Type B pancreatic cell (in vitro differentiated cells): Measurements from ENCODE around the gene ARHGAP31. TPM values are rescaled to one million over a fixed set of nuclear protein-coding genes. Genes with fewer than 3 reads are reported as not detected.

Source experiments
- DNase-seq: peaks from one replicate; pipeline ENCODE4 v3.0.0; 2021; ENCODE audit warnings: mixed read lengths; ENCODE audit not compliant: unreplicated experiment; ENCODE audit errors: extremely low spot score
- H3K27ac Mint-ChIP-seq: 2 replicates; pipeline ENCODE4 v1.8.0; 2021; ENCODE audit warnings: mild to moderate bottlenecking, mixed read lengths
- H3K27me3 Mint-ChIP-seq: 2 replicates; pipeline ENCODE4 v1.8.0; 2021; ENCODE audit warnings: mixed read lengths
- H3K36me3 Mint-ChIP-seq: 2 replicates; pipeline ENCODE4 v1.8.0; 2021; ENCODE audit warnings: mixed read lengths
- H3K4me1 Mint-ChIP-seq: one replicate; pipeline ENCODE4 v1.8.0; 2021; ENCODE audit warnings: mixed read lengths; ENCODE audit not compliant: unreplicated experiment
- H3K4me3 Mint-ChIP-seq: 2 replicates; pipeline ENCODE4 v1.8.0; 2021; ENCODE audit warnings: mild to moderate bottlenecking, mixed read lengths
- H3K9me3 Mint-ChIP-seq: 2 replicates; pipeline ENCODE4 v1.8.0; 2021; ENCODE audit warnings: mixed read lengths
- CTCF ChIP-seq: fragments of 200-600 bp; sonication (generic); conservative IDR thresholded peaks from 2 replicates; pipeline ENCODE4 v1.5.0; 2021; ENCODE audit warnings: antibody characterized with exemption, mild to moderate bottlenecking
- long read RNA-seq: library from polyadenylated mRNA; unstranded; transcript quantifications from one replicate; pipeline ENCODE4 v2.0.0, GENCODE V29; 2020
- total RNA-seq: library from RNA; stranded (reverse); gene quantifications from 2 replicates; pipeline ENCODE4 v1.2.1, GENCODE V29; 2021; ENCODE audit warnings: low replicate concordance

The ARHGAP31 gene
- 4.1 and 17.3 TPM in 2 replicates for total RNA-seq
- long read RNA-seq, partial matches to known transcripts, result 0 of 2 reads
- long read RNA-seq, other reads (novel, unspliced or antisense), result 2 of 2 reads

- peak within 1 kb of the TSS; percentile 91 for H3K4me3 Mint-ChIP-seq
- no peaks in the 10 kb centered on the region for H3K36me3 Mint-ChIP-seq
- TF ChIP-seq CTCF, result no peak
- H3K4me1 Mint-ChIP-seq, result peaks cover 37% of the 10 kb centered on the region
- peaks cover 10% of the 10 kb centered on the region for H3K27me3 Mint-ChIP-seq
- no peak for DNase-seq
- peak within 1 kb of the TSS; percentile 83 for H3K27ac Mint-ChIP-seq
- no peaks in the 10 kb centered on the region for H3K9me3 Mint-ChIP-seq
Measured at GRCh38 chr3:119293871-119294695, at the start of gene ARHGAP31. Gene ARHGAP31, plus strand, starts transcription at chr3:119294383. Its CDS starts 522 bp downstream, at chr3:119294905.

GRCh38 chr3:119245778-119246177 is 48.4 kb upstream of the ARHGAP31 start:
- Mint-ChIP-seq H3K9me3 (peaks cover 5% of the 10 kb centered on the region), H3K27ac (no peak overlapping the region), H3K27me3 (no peaks in the 10 kb centered on the region), H3K36me3 (no peaks in the 10 kb centered on the region), H3K4me1 (no peaks in the 10 kb centered on the region), H3K4me3 (no peak overlapping the region)
- DNase-seq, result no peak
- no peak for TF ChIP-seq CTCF

- no peak for TF ChIP-seq CTCF
- Mint-ChIP-seq H3K4me3 (no peak overlapping the region), H3K4me1 (peaks cover 11% of the 10 kb centered on the region), H3K27ac (no peak overlapping the region), H3K36me3 (no peaks in the 10 kb centered on the region), H3K27me3 (no peaks in the 10 kb centered on the region), H3K9me3 (peaks cover 7% of the 10 kb centered on the region)
- DNase-seq, result no peak
Measured at GRCh38 chr3:119255214-119255613, 39.0 kb upstream of the ARHGAP31 start.

GRCh38 chr3:119257111-119257510 is 37.1 kb upstream of the ARHGAP31 start:
- peaks cover 11% of the 10 kb centered on the region for H3K4me1 Mint-ChIP-seq

GRCh38 chr3:119257654-119258410 is 36.4 kb upstream of the ARHGAP31 start:
- H3K27me3 Mint-ChIP-seq, result no peaks in the 10 kb centered on the region
- H3K36me3 Mint-ChIP-seq, result no peaks in the 10 kb centered on the region
- H3K27ac Mint-ChIP-seq, result peak overlapping the region; percentile 98
- DNase-seq, result no peak
- H3K9me3 Mint-ChIP-seq, result peaks cover 4% of the 10 kb centered on the region
- peak overlapping the region; percentile 60 for H3K4me3 Mint-ChIP-seq
- peaks cover 11% of the 10 kb centered on the region for H3K4me1 Mint-ChIP-seq
- no peak for TF ChIP-seq CTCF

More at GRCh38 chr3:119257111-119257510, 37.1 kb upstream of the ARHGAP31 start:
- no peak for DNase-seq
- no peaks in the 10 kb centered on the region for H3K36me3 Mint-ChIP-seq
- no peaks in the 10 kb centered on the region for H3K27me3 Mint-ChIP-seq
- H3K4me3 Mint-ChIP-seq, result peak overlapping the region; percentile 60
- peaks cover 7% of the 10 kb centered on the region for H3K9me3 Mint-ChIP-seq
- H3K27ac Mint-ChIP-seq, result peak overlapping the region; percentile 98
- no peak for TF ChIP-seq CTCF
